Urinary bladder (tissue), 4 donors: ENCODE measurements around the gene BARHL1. TPM values are rescaled to one million over a fixed set of nuclear protein-coding genes. Genes with fewer than 3 reads are reported as not detected.

ENCODE experiments used
- DNase-seq: peaks from one replicate; pipeline ENCODE4 v3.0.0-alpha.2; 2015; ENCODE audit errors: extremely low spot score
- H3K27ac ChIP-seq: one replicate; pipeline ENCODE4 v1.5.1; 2013; ENCODE audit warnings: low read depth, mild to moderate bottlenecking, moderate library complexity
- H3K36me3 ChIP-seq: one replicate; pipeline ENCODE4 v1.6.1; 2013; ENCODE audit warnings: mild to moderate bottlenecking, moderate library complexity; ENCODE audit not compliant: insufficient read depth
- H3K4me1 ChIP-seq: one replicate; pipeline ENCODE4 v1.6.1; 2013; ENCODE audit warnings: mild to moderate bottlenecking, moderate library complexity; ENCODE audit not compliant: insufficient read depth
- H3K4me3 ChIP-seq: one replicate; pipeline ENCODE4 v1.5.1; 2013; ENCODE audit warnings: low read depth, low read length
- WGBS: extraction: QIAGEN DNeasy Blood & Tissue Kit; methylation state at CpG from one replicate; pipeline ENCODE4 v1.1.7; 2013; 5-methylcytosine and 5-hydroxymethylcytosine counted together
- polyA plus RNA-seq: library from polyadenylated mRNA; stranded (reverse); fragments of 200-250 nt; gene quantifications from one replicate; pipeline ENCODE4 v1.2.3, GENCODE V29; 2013
- total RNA-seq: library from RNA; depleted of rRNA; stranded (reverse); fragments of >200 nt; gene quantifications from one replicate; pipeline ENCODE4 v1.2.3, GENCODE V29; 2014
- donor health status: healthy with polysubstance abuse.
- donor health status: healthy.

BARHL1 gene
- total and polyA plus RNA-seq, 2 donors = not detected

- Histone ChIP-seq H3K4me1 (no peaks in the 10 kb centered on the region), H3K4me3 (no peak overlapping the region), H3K36me3 (no peaks in the 10 kb centered on the region), H3K27ac (no peak overlapping the region)
- DNase-seq = no peak
- 89% methylated on average over 11 of the region's 11 CpGs for WGBS
Measured at GRCh38 chr9:132627594-132627993, 45.2 kb downstream of the BARHL1 start.

GRCh38 chr9:132628746-132629145 is 46.3 kb downstream of the BARHL1 start:
- Histone ChIP-seq H3K36me3 (no peaks in the 10 kb centered on the region), H3K4me1 (no peaks in the 10 kb centered on the region), H3K4me3 (no peak overlapping the region), H3K27ac (no peak overlapping the region)
- no peak for DNase-seq
- 93% methylated on average over 8 of the region's 8 CpGs for WGBS

GRCh38 chr9:132630116-132630515 is 47.7 kb downstream of the BARHL1 start:
- DNase-seq = no peak
- Histone ChIP-seq H3K4me3 (no peak overlapping the region), H3K4me1 (no peaks in the 10 kb centered on the region), H3K36me3 (no peaks in the 10 kb centered on the region), H3K27ac (no peak overlapping the region)
- 88% methylated on average over 9 of the region's 9 CpGs for WGBS

GRCh38 chr9:132630811-132631210 is 48.4 kb downstream of the BARHL1 start:
- Histone ChIP-seq H3K27ac (no peak overlapping the region), H3K4me3 (no peak overlapping the region), H3K36me3 (no peaks in the 10 kb centered on the region), H3K4me1 (no peaks in the 10 kb centered on the region)
- DNase-seq = no peak
- WGBS = 86% methylated on average over 3 of the region's 3 CpGs

GRCh38 chr9:132631280-132631679 is 48.9 kb downstream of the BARHL1 start:
- H3K36me3 ChIP-seq = no peaks in the 10 kb centered on the region
- no peak for DNase-seq
- no peak overlapping the region for H3K27ac ChIP-seq
- no peak overlapping the region for H3K4me3 ChIP-seq
- WGBS = 89% methylated on average over 5 of the region's 5 CpGs
- H3K4me1 ChIP-seq = no peaks in the 10 kb centered on the region

- 81% methylated on average over 7 of the region's 7 CpGs for WGBS
- no peak for DNase-seq
- Histone ChIP-seq H3K36me3 (no peaks in the 10 kb centered on the region), H3K4me3 (no peak overlapping the region), H3K4me1 (no peaks in the 10 kb centered on the region), H3K27ac (no peak overlapping the region)
Measured at GRCh38 chr9:132631685-132632084, 49.3 kb downstream of the BARHL1 start.

- H3K4me1 ChIP-seq = no peaks in the 10 kb centered on the region
- H3K4me3 ChIP-seq = no peak overlapping the region
- no peak overlapping the region for H3K27ac ChIP-seq
- H3K36me3 ChIP-seq = no peaks in the 10 kb centered on the region
- DNase-seq = no peak
- 93% methylated on average over 7 of the region's 7 CpGs for WGBS
Measured at GRCh38 chr9:132632413-132633129, 50.2 kb downstream of the BARHL1 start.

- 95% methylated on average over 3 of the region's 3 CpGs for WGBS
- Histone ChIP-seq H3K4me3 (no peak overlapping the region), H3K36me3 (peaks cover 2% of the 10 kb centered on the region), H3K27ac (no peak overlapping the region), H3K4me1 (no peaks in the 10 kb centered on the region)
- DNase-seq = no peak
Measured at GRCh38 chr9:132634327-132634726, 51.9 kb downstream of the BARHL1 start.

GRCh38 chr9:132637351-132637750 is 54.9 kb downstream of the BARHL1 start:
- WGBS = 71% methylated on average over 12 of the region's 12 CpGs
- Histone ChIP-seq H3K27ac (no peak overlapping the region), H3K4me1 (no peaks in the 10 kb centered on the region), H3K36me3 (peaks cover 6% of the 10 kb centered on the region), H3K4me3 (no peak overlapping the region)
- DNase-seq = no peak

- no peaks in the 10 kb centered on the region for H3K4me1 ChIP-seq
- 92% methylated on average over 12 of the region's 12 CpGs for WGBS
- no peak for DNase-seq
- H3K27ac ChIP-seq = no peak overlapping the region
- no peak overlapping the region for H3K4me3 ChIP-seq
- H3K36me3 ChIP-seq = peaks cover 6% of the 10 kb centered on the region
Measured at GRCh38 chr9:132637801-132638200, 55.4 kb downstream of the BARHL1 start.

GRCh38 chr9:132638240-132638639 is 55.8 kb downstream of the BARHL1 start:
- Histone ChIP-seq H3K27ac (no peak overlapping the region), H3K4me1 (no peaks in the 10 kb centered on the region), H3K36me3 (peaks cover 6% of the 10 kb centered on the region), H3K4me3 (no peak overlapping the region)
- DNase-seq = no peak
- WGBS = 77% methylated on average over 5 of the region's 5 CpGs

- H3K4me3 ChIP-seq = no peak overlapping the region
- peaks cover 6% of the 10 kb centered on the region for H3K36me3 ChIP-seq
- no peak for DNase-seq
- 91% methylated on average over 5 of the region's 5 CpGs for WGBS
- H3K27ac ChIP-seq = no peak overlapping the region
- H3K4me1 ChIP-seq = no peaks in the 10 kb centered on the region
Measured at GRCh38 chr9:132639322-132639721, 56.9 kb downstream of the BARHL1 start.
